Type B pancreatic cell (in vitro differentiated cells): ENCODE measurements around the gene BCL11A. TPM values are rescaled to one million over a fixed set of nuclear protein-coding genes. Genes with fewer than 3 reads are reported as not detected.
A peak's percentile ranks its signal among the peaks of the same experiment; 100 is the strongest.

ENCODE experiments used
- DNase-seq: peaks from one replicate; pipeline ENCODE4 v3.0.0; 2021; ENCODE audit warnings: mixed read lengths; ENCODE audit not compliant: unreplicated experiment; ENCODE audit errors: extremely low spot score
- H3K27ac Mint-ChIP-seq: 2 replicates; pipeline ENCODE4 v1.8.0; 2021; ENCODE audit warnings: mild to moderate bottlenecking, mixed read lengths
- H3K27me3 Mint-ChIP-seq: 2 replicates; pipeline ENCODE4 v1.8.0; 2021; ENCODE audit warnings: mixed read lengths
- H3K36me3 Mint-ChIP-seq: 2 replicates; pipeline ENCODE4 v1.8.0; 2021; ENCODE audit warnings: mixed read lengths
- H3K4me1 Mint-ChIP-seq: one replicate; pipeline ENCODE4 v1.8.0; 2021; ENCODE audit warnings: mixed read lengths; ENCODE audit not compliant: unreplicated experiment
- H3K4me3 Mint-ChIP-seq: 2 replicates; pipeline ENCODE4 v1.8.0; 2021; ENCODE audit warnings: mild to moderate bottlenecking, mixed read lengths
- H3K9me3 Mint-ChIP-seq: 2 replicates; pipeline ENCODE4 v1.8.0; 2021; ENCODE audit warnings: mixed read lengths
- CTCF ChIP-seq: fragments of 200-600 bp; sonication (generic); conservative IDR thresholded peaks from 2 replicates; pipeline ENCODE4 v1.5.0; 2021; ENCODE audit warnings: antibody characterized with exemption, mild to moderate bottlenecking
- total RNA-seq: library from RNA; stranded (reverse); gene quantifications from 2 replicates; pipeline ENCODE4 v1.2.1, GENCODE V29; 2021; ENCODE audit warnings: low replicate concordance

Gene BCL11A
- total RNA-seq, 1 donor from 2014 or later: 53.1 TPM

GRCh38 chr2:60442608-60443007 is 110.8 kb downstream of the BCL11A start:
- peaks cover 42% of the 10 kb centered on the region for H3K4me1 Mint-ChIP-seq
- no peaks in the 10 kb centered on the region for H3K9me3 Mint-ChIP-seq
- no peak for TF ChIP-seq CTCF
- H3K27ac Mint-ChIP-seq: no peak overlapping the region
- H3K36me3 Mint-ChIP-seq: no peaks in the 10 kb centered on the region
- H3K27me3 Mint-ChIP-seq: no peaks in the 10 kb centered on the region
- H3K4me3 Mint-ChIP-seq: no peak overlapping the region
- DNase-seq: no peak

GRCh38 chr2:60441800-60442199 is 111.7 kb downstream of the BCL11A start:
- H3K9me3 Mint-ChIP-seq: no peaks in the 10 kb centered on the region

GRCh38 chr2:60440767-60441163 is 112.7 kb downstream of the BCL11A start:
- Mint-ChIP-seq H3K27ac (no peak overlapping the region), H3K9me3 (no peaks in the 10 kb centered on the region), H3K4me3 (no peak overlapping the region), H3K36me3 (no peaks in the 10 kb centered on the region), H3K4me1 (peaks cover 37% of the 10 kb centered on the region), H3K27me3 (no peaks in the 10 kb centered on the region)
- no peak for TF ChIP-seq CTCF
- DNase-seq: no peak

More at GRCh38 chr2:60441800-60442199, 111.7 kb downstream of the BCL11A start:
- no peak for DNase-seq
- Mint-ChIP-seq H3K36me3 (no peaks in the 10 kb centered on the region), H3K4me3 (no peak overlapping the region), H3K4me1 (peaks cover 41% of the 10 kb centered on the region), H3K27ac (no peak overlapping the region), H3K27me3 (no peaks in the 10 kb centered on the region)
- no peak for TF ChIP-seq CTCF

- no peak for DNase-seq
- no peak for TF ChIP-seq CTCF
- no peaks in the 10 kb centered on the region for H3K36me3 Mint-ChIP-seq
- H3K27me3 Mint-ChIP-seq: no peaks in the 10 kb centered on the region
- H3K4me1 Mint-ChIP-seq: peaks cover 38% of the 10 kb centered on the region
- no peak overlapping the region for H3K4me3 Mint-ChIP-seq
- H3K9me3 Mint-ChIP-seq: no peaks in the 10 kb centered on the region
- H3K27ac Mint-ChIP-seq: no peak overlapping the region
These were observed 113.2 kb downstream of the BCL11A start for GRCh38 chr2:60440079-60440766.

GRCh38 chr2:60439219-60439974 is 114.1 kb downstream of the BCL11A start:
- no peak overlapping the region for H3K27ac Mint-ChIP-seq
- no peaks in the 10 kb centered on the region for H3K9me3 Mint-ChIP-seq
- H3K4me1 Mint-ChIP-seq: peaks cover 43% of the 10 kb centered on the region
- no peak overlapping the region for H3K4me3 Mint-ChIP-seq
- DNase-seq: no peak
- no peaks in the 10 kb centered on the region for H3K36me3 Mint-ChIP-seq
- TF ChIP-seq CTCF: peak; percentile 66
- no peaks in the 10 kb centered on the region for H3K27me3 Mint-ChIP-seq
